ENCODE results near the gene MAP7.
"Not testable (repeated sequence)": the region's sequence is repeated elsewhere in the genome, so short reads cannot be mapped to it uniquely, and the experiment has no call there.

Gene MAP7

GRCh38 chr6:136446579-136447187, 103.5 kb downstream of the MAP7 start:
- H3K9me3 ChIP-seq (ENCODE audit: control insufficient read depth, low read length), result no peaks in the 10 kb centered on the region
- no peak overlapping the region for H3K4me3 ChIP-seq (ENCODE audit: extremely low read depth, insufficient read depth, low read length, poor library complexity, severe bottlenecking)
- WGBS, 2 experiments (ENCODE audit: insufficient coverage in 2 of 2), result no CpG with 5 or more reads among the region's 2 CpGs
- no peak overlapping the region for H3K27ac ChIP-seq (ENCODE audit: low read depth, low read length, severe bottlenecking)
- no peaks in the 10 kb centered on the region for H3K36me3 ChIP-seq (ENCODE audit: control insufficient read depth, insufficient read depth, low read length)
- H3K4me1 ChIP-seq (ENCODE audit: control insufficient read depth, insufficient read depth, low read length, poor library complexity, severe bottlenecking), result no peaks in the 10 kb centered on the region

GRCh38 chr6:136446145-136446544, 104.1 kb downstream of the MAP7 start:
- Histone ChIP-seq H3K27ac (ENCODE audit: low read depth, low read length, severe bottlenecking) (no peak overlapping the region), H3K9me3 (ENCODE audit: control insufficient read depth, low read length) (no peaks in the 10 kb centered on the region), H3K4me1 (ENCODE audit: control insufficient read depth, insufficient read depth, low read length, poor library complexity, severe bottlenecking) (no peaks in the 10 kb centered on the region), H3K4me3 (ENCODE audit: extremely low read depth, insufficient read depth, low read length, poor library complexity, severe bottlenecking) (no peak overlapping the region), H3K36me3 (ENCODE audit: control insufficient read depth, insufficient read depth, low read length) (no peaks in the 10 kb centered on the region)
- 76 to 86% methylated on average over 2 of the region's 2 CpGs for WGBS, 2 experiments (ENCODE audit: insufficient coverage in 2 of 2)

- Histone ChIP-seq H3K27ac (ENCODE audit: low read depth, low read length, severe bottlenecking) (no peak overlapping the region), H3K9me3 (ENCODE audit: control insufficient read depth, low read length) (no peaks in the 10 kb centered on the region), H3K4me1 (ENCODE audit: control insufficient read depth, insufficient read depth, low read length, poor library complexity, severe bottlenecking) (no peaks in the 10 kb centered on the region)
These were observed 105.2 kb downstream of the MAP7 start for GRCh38 chr6:136445063-136445462.

GRCh38 chr6:136440203-136440602, 110.0 kb downstream of the MAP7 start:
- H3K9me3 ChIP-seq (ENCODE audit: control insufficient read depth, low read length), result no peaks in the 10 kb centered on the region
- no peaks in the 10 kb centered on the region for H3K4me1 ChIP-seq (ENCODE audit: control insufficient read depth, insufficient read depth, low read length, poor library complexity, severe bottlenecking)
- no peak overlapping the region for H3K27ac ChIP-seq (ENCODE audit: low read depth, low read length, severe bottlenecking)
- H3K4me3 ChIP-seq (ENCODE audit: extremely low read depth, insufficient read depth, low read length, poor library complexity, severe bottlenecking), result no peak overlapping the region
- H3K36me3 ChIP-seq (ENCODE audit: control insufficient read depth, insufficient read depth, low read length), result no peaks in the 10 kb centered on the region
- WGBS, 2 experiments (ENCODE audit: insufficient coverage in 2 of 2), result 78% methylated on average over 1 of the region's 2 CpGs; no CpG with 5 or more reads in 1 of the 2 experiments

More at GRCh38 chr6:136445063-136445462, 105.2 kb downstream of the MAP7 start:
- Histone ChIP-seq H3K36me3 (ENCODE audit: control insufficient read depth, insufficient read depth, low read length) (no peaks in the 10 kb centered on the region), H3K4me3 (ENCODE audit: extremely low read depth, insufficient read depth, low read length, poor library complexity, severe bottlenecking) (no peak overlapping the region)
- 80% methylated on average over 2 of the region's 3 CpGs; no CpG with 5 or more reads in 1 of the 2 experiments for WGBS, 2 experiments (ENCODE audit: insufficient coverage in 2 of 2)

GRCh38 chr6:136439514-136440190, 110.6 kb downstream of the MAP7 start:
- Histone ChIP-seq H3K4me3 (ENCODE audit: extremely low read depth, insufficient read depth, low read length, poor library complexity, severe bottlenecking) (no peak overlapping the region), H3K27ac (ENCODE audit: low read depth, low read length, severe bottlenecking) (no peak overlapping the region), H3K36me3 (ENCODE audit: control insufficient read depth, insufficient read depth, low read length) (no peaks in the 10 kb centered on the region), H3K9me3 (ENCODE audit: control insufficient read depth, low read length) (no peaks in the 10 kb centered on the region), H3K4me1 (ENCODE audit: control insufficient read depth, insufficient read depth, low read length, poor library complexity, severe bottlenecking) (no peaks in the 10 kb centered on the region)
- 94 to 98% methylated on average over 4 to 5 of the region's 9 CpGs for WGBS, 2 experiments (ENCODE audit: insufficient coverage in 2 of 2)

GRCh38 chr6:136438441-136438840, 111.8 kb downstream of the MAP7 start:
- no CpG with 5 or more reads among the region's 3 CpGs for WGBS, 2 experiments (ENCODE audit: insufficient coverage in 2 of 2)
- Histone ChIP-seq H3K9me3 (ENCODE audit: control insufficient read depth, low read length) (no peaks in the 10 kb centered on the region), H3K4me1 (ENCODE audit: control insufficient read depth, insufficient read depth, low read length, poor library complexity, severe bottlenecking) (no peaks in the 10 kb centered on the region), H3K36me3 (ENCODE audit: control insufficient read depth, insufficient read depth, low read length) (no peaks in the 10 kb centered on the region), H3K4me3 (ENCODE audit: extremely low read depth, insufficient read depth, low read length, poor library complexity, severe bottlenecking) (no peak overlapping the region), H3K27ac (ENCODE audit: low read depth, low read length, severe bottlenecking) (no peak overlapping the region)

GRCh38 chr6:136437246-136437645, 113.0 kb downstream of the MAP7 start:
- Histone ChIP-seq H3K4me3 (ENCODE audit: extremely low read depth, insufficient read depth, low read length, poor library complexity, severe bottlenecking) (no peak overlapping the region), H3K9me3 (ENCODE audit: control insufficient read depth, low read length) (no peaks in the 10 kb centered on the region), H3K36me3 (ENCODE audit: control insufficient read depth, insufficient read depth, low read length) (no peaks in the 10 kb centered on the region), H3K4me1 (ENCODE audit: control insufficient read depth, insufficient read depth, low read length, poor library complexity, severe bottlenecking) (no peaks in the 10 kb centered on the region), H3K27ac (ENCODE audit: low read depth, low read length, severe bottlenecking) (no peak overlapping the region)
- no CpG with 5 or more reads among the region's 3 CpGs for WGBS, 2 experiments (ENCODE audit: insufficient coverage in 2 of 2)

GRCh38 chr6:136435101-136435500, 115.1 kb downstream of the MAP7 start:
- Histone ChIP-seq H3K4me1 (ENCODE audit: control insufficient read depth, insufficient read depth, low read length, poor library complexity, severe bottlenecking) (no peaks in the 10 kb centered on the region), H3K27ac (ENCODE audit: low read depth, low read length, severe bottlenecking) (no peak overlapping the region)
- 86 to 100% methylated on average over 1 of the region's 2 CpGs for WGBS, 2 experiments (ENCODE audit: insufficient coverage in 2 of 2)

GRCh38 chr6:136431306-136431705, 118.9 kb downstream of the MAP7 start:
- not testable (repeated sequence) for H3K4me3 ChIP-seq (ENCODE audit: extremely low read depth, insufficient read depth, low read length, poor library complexity, severe bottlenecking); H3K9me3 ChIP-seq (ENCODE audit: control insufficient read depth, low read length); H3K4me1 ChIP-seq (ENCODE audit: control insufficient read depth, insufficient read depth, low read length, poor library complexity, severe bottlenecking); H3K27ac ChIP-seq (ENCODE audit: low read depth, low read length, severe bottlenecking); H3K36me3 ChIP-seq (ENCODE audit: control insufficient read depth, insufficient read depth, low read length)
- 96 to 100% methylated on average over 4 of the region's 5 CpGs for WGBS, 2 experiments (ENCODE audit: insufficient coverage in 2 of 2)

More at GRCh38 chr6:136435101-136435500, 115.1 kb downstream of the MAP7 start:
- Histone ChIP-seq H3K9me3 (ENCODE audit: control insufficient read depth, low read length) (no peaks in the 10 kb centered on the region), H3K4me3 (ENCODE audit: extremely low read depth, insufficient read depth, low read length, poor library complexity, severe bottlenecking) (no peak overlapping the region), H3K36me3 (ENCODE audit: control insufficient read depth, insufficient read depth, low read length) (no peaks in the 10 kb centered on the region)

- no peak overlapping the region for H3K27ac ChIP-seq (ENCODE audit: low read depth, low read length, severe bottlenecking)
- H3K36me3 ChIP-seq (ENCODE audit: control insufficient read depth, insufficient read depth, low read length), result no peaks in the 10 kb centered on the region
- no peaks in the 10 kb centered on the region for H3K4me1 ChIP-seq (ENCODE audit: control insufficient read depth, insufficient read depth, low read length, poor library complexity, severe bottlenecking)
- WGBS, 2 experiments (ENCODE audit: insufficient coverage in 2 of 2), result 61% methylated on average over 4 of the region's 8 CpGs; no CpG with 5 or more reads in 1 of the 2 experiments
- H3K9me3 ChIP-seq (ENCODE audit: control insufficient read depth, low read length), result no peaks in the 10 kb centered on the region
- H3K4me3 ChIP-seq (ENCODE audit: extremely low read depth, insufficient read depth, low read length, poor library complexity, severe bottlenecking), result no peak overlapping the region
These were observed 120.8 kb downstream of the MAP7 start for GRCh38 chr6:136429264-136430065.

GRCh38 chr6:136427378-136427717, 122.9 kb downstream of the MAP7 start:
- H3K4me3 ChIP-seq (ENCODE audit: extremely low read depth, insufficient read depth, low read length, poor library complexity, severe bottlenecking), result no peak overlapping the region
- H3K36me3 ChIP-seq (ENCODE audit: control insufficient read depth, insufficient read depth, low read length), result no peaks in the 10 kb centered on the region
- H3K27ac ChIP-seq (ENCODE audit: low read depth, low read length, severe bottlenecking), result no peak overlapping the region
- H3K9me3 ChIP-seq (ENCODE audit: control insufficient read depth, low read length), result no peaks in the 10 kb centered on the region
- H3K4me1 ChIP-seq (ENCODE audit: control insufficient read depth, insufficient read depth, low read length, poor library complexity, severe bottlenecking), result no peaks in the 10 kb centered on the region
